ENCODE results near the gene SLC37A1.

DNA sequence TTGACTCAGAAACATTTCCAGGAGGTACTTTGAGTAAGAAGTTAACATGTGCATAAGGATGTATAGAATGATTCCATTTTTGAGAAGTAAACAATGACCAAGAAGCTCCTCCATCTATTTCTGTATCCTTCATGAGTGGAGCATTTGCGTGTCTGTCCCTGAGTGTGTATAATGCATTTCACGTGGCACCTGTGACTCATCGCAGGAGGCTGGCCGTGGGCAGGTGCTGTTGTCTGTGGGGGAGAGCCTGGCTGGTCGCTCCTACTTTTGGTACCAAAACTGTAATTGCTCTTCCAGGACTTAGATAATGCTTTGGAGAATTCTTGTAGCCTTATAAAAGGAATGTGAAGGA lies 16.5 kb downstream of the SLC37A1 start:
- TF ChIP-seq, protein P1, sequence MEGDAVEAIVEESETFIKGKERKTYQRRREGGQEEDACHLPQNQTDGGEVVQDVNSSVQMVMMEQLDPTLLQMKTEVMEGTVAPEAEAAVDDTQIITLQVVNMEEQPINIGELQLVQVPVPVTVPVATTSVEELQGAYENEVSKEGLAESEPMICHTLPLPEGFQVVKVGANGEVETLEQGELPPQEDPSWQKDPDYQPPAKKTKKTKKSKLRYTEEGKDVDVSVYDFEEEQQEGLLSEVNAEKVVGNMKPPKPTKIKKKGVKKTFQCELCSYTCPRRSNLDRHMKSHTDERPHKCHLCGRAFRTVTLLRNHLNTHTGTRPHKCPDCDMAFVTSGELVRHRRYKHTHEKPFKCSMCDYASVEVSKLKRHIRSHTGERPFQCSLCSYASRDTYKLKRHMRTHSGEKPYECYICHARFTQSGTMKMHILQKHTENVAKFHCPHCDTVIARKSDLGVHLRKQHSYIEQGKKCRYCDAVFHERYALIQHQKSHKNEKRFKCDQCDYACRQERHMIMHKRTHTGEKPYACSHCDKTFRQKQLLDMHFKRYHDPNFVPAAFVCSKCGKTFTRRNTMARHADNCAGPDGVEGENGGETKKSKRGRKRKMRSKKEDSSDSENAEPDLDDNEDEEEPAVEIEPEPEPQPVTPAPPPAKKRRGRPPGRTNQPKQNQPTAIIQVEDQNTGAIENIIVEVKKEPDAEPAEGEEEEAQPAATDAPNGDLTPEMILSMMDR (IDR thresholded peaks at IDR 0.05 in 2 of 3, conservative IDR thresholded peaks at IDR 0.05 in 1 of 3; ENCODE audit: borderline replicate concordance in 1 of 3, insufficient read depth in 1 of 3, low read depth in 2 of 3, low read length in 2 of 3) = no peak
- TF ChIP-seq, protein P2, sequence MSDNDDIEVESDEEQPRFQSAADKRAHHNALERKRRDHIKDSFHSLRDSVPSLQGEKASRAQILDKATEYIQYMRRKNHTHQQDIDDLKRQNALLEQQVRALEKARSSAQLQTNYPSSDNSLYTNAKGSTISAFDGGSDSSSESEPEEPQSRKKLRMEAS (IDR thresholded peaks at IDR 0.05) = no peak
- no peak for TF ChIP-seq RAD21 (IDR thresholded peaks at IDR 0.05; ENCODE audit: low read depth)
- no peak for TF ChIP-seq POLR2A (IDR thresholded peaks at IDR 0.05; ENCODE audit: borderline replicate concordance, extremely low read depth, insufficient read depth, insufficient read length)
- TF ChIP-seq, protein P3, sequence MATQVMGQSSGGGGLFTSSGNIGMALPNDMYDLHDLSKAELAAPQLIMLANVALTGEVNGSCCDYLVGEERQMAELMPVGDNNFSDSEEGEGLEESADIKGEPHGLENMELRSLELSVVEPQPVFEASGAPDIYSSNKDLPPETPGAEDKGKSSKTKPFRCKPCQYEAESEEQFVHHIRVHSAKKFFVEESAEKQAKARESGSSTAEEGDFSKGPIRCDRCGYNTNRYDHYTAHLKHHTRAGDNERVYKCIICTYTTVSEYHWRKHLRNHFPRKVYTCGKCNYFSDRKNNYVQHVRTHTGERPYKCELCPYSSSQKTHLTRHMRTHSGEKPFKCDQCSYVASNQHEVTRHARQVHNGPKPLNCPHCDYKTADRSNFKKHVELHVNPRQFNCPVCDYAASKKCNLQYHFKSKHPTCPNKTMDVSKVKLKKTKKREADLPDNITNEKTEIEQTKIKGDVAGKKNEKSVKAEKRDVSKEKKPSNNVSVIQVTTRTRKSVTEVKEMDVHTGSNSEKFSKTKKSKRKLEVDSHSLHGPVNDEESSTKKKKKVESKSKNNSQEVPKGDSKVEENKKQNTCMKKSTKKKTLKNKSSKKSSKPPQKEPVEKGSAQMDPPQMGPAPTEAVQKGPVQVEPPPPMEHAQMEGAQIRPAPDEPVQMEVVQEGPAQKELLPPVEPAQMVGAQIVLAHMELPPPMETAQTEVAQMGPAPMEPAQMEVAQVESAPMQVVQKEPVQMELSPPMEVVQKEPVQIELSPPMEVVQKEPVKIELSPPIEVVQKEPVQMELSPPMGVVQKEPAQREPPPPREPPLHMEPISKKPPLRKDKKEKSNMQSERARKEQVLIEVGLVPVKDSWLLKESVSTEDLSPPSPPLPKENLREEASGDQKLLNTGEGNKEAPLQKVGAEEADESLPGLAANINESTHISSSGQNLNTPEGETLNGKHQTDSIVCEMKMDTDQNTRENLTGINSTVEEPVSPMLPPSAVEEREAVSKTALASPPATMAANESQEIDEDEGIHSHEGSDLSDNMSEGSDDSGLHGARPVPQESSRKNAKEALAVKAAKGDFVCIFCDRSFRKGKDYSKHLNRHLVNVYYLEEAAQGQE (IDR thresholded peaks at IDR 0.05; ENCODE audit: low read depth) = no peak
- TF ChIP-seq TCF7L2 (IDR thresholded peaks at IDR 0.05; ENCODE audit: borderline replicate concordance, extremely low read depth, insufficient read depth, insufficient read length) = no peak
- no peak for TF ChIP-seq SRF (IDR thresholded peaks at IDR 0.05; ENCODE audit: low read depth)
- TF ChIP-seq EZH2phosphoT487 (IDR thresholded peaks at IDR 0.05; ENCODE audit: borderline replicate concordance) = no peak
- TF ChIP-seq POLR2AphosphoS5 (IDR thresholded peaks at IDR 0.05; ENCODE audit: low read depth, low read length) = no peak
- TF ChIP-seq EGR1 (IDR thresholded peaks at IDR 0.05; ENCODE audit: low read depth) = no peak
- TF ChIP-seq EZH2 (IDR thresholded peaks at IDR 0.05) = no peak
- TF ChIP-seq, protein P4, sequence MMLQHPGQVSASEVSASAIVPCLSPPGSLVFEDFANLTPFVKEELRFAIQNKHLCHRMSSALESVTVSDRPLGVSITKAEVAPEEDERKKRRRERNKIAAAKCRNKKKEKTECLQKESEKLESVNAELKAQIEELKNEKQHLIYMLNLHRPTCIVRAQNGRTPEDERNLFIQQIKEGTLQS (IDR thresholded peaks at IDR 0.05) = no peak
- no peak for TF ChIP-seq CEBPB (IDR thresholded peaks at IDR 0.05; ENCODE audit: low read depth)
- no peak for TF ChIP-seq JUND (IDR thresholded peaks at IDR 0.05)

Measured in HCT116 (cell line).